Suprapubic skin (tissue), 4 donors: ENCODE data around the gene DAB2IP.

Experiments used
- CTCF ChIP-seq, 2 donors: fragments of 200-600 bp in 1 of 2; fragments of 450-650 bp in 1 of 2; sonication (generic) in 1 of 2; IDR thresholded peaks; one replicate each; pipeline ENCODE4 v1.5.1; 2016 to 2019; ENCODE audit warnings: antibody characterized with exemption in 2 of 2, mild to moderate bottlenecking in 1 of 2, moderate library complexity in 1 of 2
- EP300 ChIP-seq: sonication (generic); formaldehyde crosslinking; IDR thresholded peaks from one replicate; pipeline ENCODE4 v1.6.1; 2017; ENCODE audit warnings: antibody characterized with exemption
- POLR2A ChIP-seq, 2 donors: fragments of 450-650 bp; IDR thresholded peaks; one replicate each; pipeline ENCODE4 v1.6.1; 2017; ENCODE audit warnings: antibody characterized with exemption in 2 of 2, mild to moderate bottlenecking in 2 of 2, moderate library complexity in 2 of 2
- POLR2AphosphoS5 ChIP-seq, 3 donors: sonication (generic); formaldehyde crosslinking; IDR thresholded peaks; one replicate each; pipeline ENCODE4 v1.6.1; 2017; ENCODE audit warnings: antibody characterized with exemption in 3 of 3

GRCh38 chr9:121807069-121807822 is 155.8 kb downstream of the DAB2IP start:
- TF ChIP-seq CTCF (IDR thresholded peaks at IDR 0.05) (no peak), EP300 (no peak), POLR2AphosphoS5 (IDR thresholded peaks at IDR 0.05) (no peak), POLR2A (IDR thresholded peaks at IDR 0.05) (no peak)
